H9 (cell line): ENCODE data around the gene LYPD5. TPM values are rescaled to one million over a fixed set of nuclear protein-coding genes. Genes with fewer than 3 reads are reported as not detected.

Experiments used
- DNase-seq: peaks from one replicate; pipeline ENCODE4 v3.0.0-alpha.2; 2017
- H2AFZ ChIP-seq: one replicate; pipeline ENCODE4 v1.6.1; 2013; ENCODE audit warnings: mild to moderate bottlenecking, low read length, control low read depth, moderate library complexity
- H2AK5ac ChIP-seq: 2 replicates; pipeline ENCODE4 v1.6.1; 2013; ENCODE audit warnings: low read length, control low read depth, mixed read lengths; ENCODE audit not compliant: insufficient read length
- H2BK120ac ChIP-seq: one replicate; pipeline ENCODE4 v1.6.1; 2013; ENCODE audit warnings: low read depth, mild to moderate bottlenecking, low read length, control low read depth, inconsistent platforms; ENCODE audit not compliant: poor library complexity, severe bottlenecking
- H2BK12ac ChIP-seq: 2 replicates; pipeline ENCODE4 v1.6.1; 2013; ENCODE audit warnings: low read length, control low read depth, mixed read lengths, low read depth; ENCODE audit not compliant: insufficient read length
- H2BK15ac ChIP-seq: 2 replicates; pipeline ENCODE4 v1.6.1; 2013; ENCODE audit warnings: low read depth, low read length, control low read depth
- H2BK20ac ChIP-seq: one replicate; pipeline ENCODE4 v1.6.1; 2013; ENCODE audit warnings: low read depth, mild to moderate bottlenecking, low read length, control low read depth, inconsistent platforms; ENCODE audit not compliant: poor library complexity, severe bottlenecking
- H2BK5ac ChIP-seq: 2 replicates; pipeline ENCODE4 v1.6.1; 2013; ENCODE audit warnings: low read length, control low read depth, mixed read lengths; ENCODE audit not compliant: insufficient read length
- H3K14ac ChIP-seq: 2 replicates; pipeline ENCODE4 v1.6.1; 2013; ENCODE audit warnings: low read length, control low read depth; ENCODE audit not compliant: insufficient read depth
- H3K18ac ChIP-seq: 2 replicates; pipeline ENCODE4 v1.6.1; 2013; ENCODE audit warnings: low read depth, mild to moderate bottlenecking, mixed read lengths, low read length, control low read depth; ENCODE audit not compliant: insufficient read length
- H3K23ac ChIP-seq: 2 replicates; pipeline ENCODE4 v1.6.1; 2013; ENCODE audit warnings: low read length, control low read depth, mixed read lengths, low read depth; ENCODE audit not compliant: insufficient read length
- H3K23me2 ChIP-seq: 2 replicates; pipeline ENCODE4 v1.6.1; 2013; ENCODE audit warnings: low read depth, mild to moderate bottlenecking, mixed read lengths, low read length, control low read depth; ENCODE audit not compliant: insufficient read length, poor library complexity, severe bottlenecking
- H3K27ac ChIP-seq: 2 replicates; pipeline ENCODE4 v1.5.1; 2013; ENCODE audit warnings: low read length, control low read depth, mixed read lengths, low read depth; ENCODE audit not compliant: insufficient read length
- H3K27me3 ChIP-seq: 2 replicates; pipeline ENCODE4 v1.6.1; 2013; ENCODE audit warnings: low read length, control low read depth, inconsistent platforms; ENCODE audit not compliant: insufficient read depth
- H3K4ac ChIP-seq: 2 replicates; pipeline ENCODE4 v1.6.1; 2013; ENCODE audit warnings: low read depth, mild to moderate bottlenecking, control low read depth, inconsistent platforms, low read length, moderate library complexity
- H3K4me1 ChIP-seq: 2 replicates; pipeline ENCODE4 v1.6.1; 2013; ENCODE audit warnings: low read length, control low read depth, inconsistent platforms; ENCODE audit not compliant: insufficient read depth
- H3K4me2 ChIP-seq: 2 replicates; pipeline ENCODE4 v1.6.1; 2013; ENCODE audit warnings: low read length, control low read depth, mixed read lengths; ENCODE audit not compliant: insufficient read length, insufficient read depth
- H3K56ac ChIP-seq: 2 replicates; pipeline ENCODE4 v1.6.1; 2013; ENCODE audit warnings: low read depth, mild to moderate bottlenecking, mixed read lengths, low read length, control low read depth; ENCODE audit not compliant: insufficient read length
- H3K79me1 ChIP-seq: 2 replicates; pipeline ENCODE4 v1.6.1; 2013; ENCODE audit warnings: low read depth, mild to moderate bottlenecking, moderate library complexity, low read length, control low read depth, inconsistent platforms; ENCODE audit not compliant: insufficient read depth, poor library complexity, severe bottlenecking
- H3K79me2 ChIP-seq: 2 replicates; pipeline ENCODE4 v1.6.1; 2013; ENCODE audit warnings: low read length, control low read depth, inconsistent platforms; ENCODE audit not compliant: insufficient read depth
- H3K9ac ChIP-seq: 2 replicates; pipeline ENCODE4 v1.6.1; 2013; ENCODE audit warnings: low read length, control low read depth, mixed read lengths; ENCODE audit not compliant: insufficient read length; ENCODE audit errors: extremely low read depth
- H3K9me3 ChIP-seq: one replicate; pipeline ENCODE4 v1.6.1; 2013; ENCODE audit warnings: low read depth, low read length, inconsistent platforms; ENCODE audit not compliant: control insufficient read depth
- H3T11ph ChIP-seq: one replicate; pipeline ENCODE4 v1.6.1; 2013; ENCODE audit warnings: mild to moderate bottlenecking, low read length, control low read depth, inconsistent platforms
- H4K20me1 ChIP-seq: one replicate; pipeline ENCODE4 v1.6.1; 2013; ENCODE audit not compliant: control insufficient read depth, insufficient read length, insufficient read depth
- H4K5ac ChIP-seq: 2 replicates; pipeline ENCODE4 v1.6.1; 2013; ENCODE audit warnings: low read depth, mild to moderate bottlenecking, mixed read lengths, low read length, control low read depth; ENCODE audit not compliant: insufficient read length
- H4K8ac ChIP-seq: replicated peaks from 2 replicates; pipeline ENCODE4 v1.6.1; 2013; ENCODE audit warnings: low read length, control low read depth, mixed read lengths, low read depth; ENCODE audit not compliant: insufficient read length
- H4K91ac ChIP-seq: 2 replicates; pipeline ENCODE4 v1.6.1; 2013; ENCODE audit warnings: low read depth, mild to moderate bottlenecking, moderate library complexity, mixed read lengths, low read length, control low read depth; ENCODE audit not compliant: insufficient read length
- H3K27ac Mint-ChIP-seq, 3 experiments: 2 replicates in 2 of 3; 3 replicates in 1 of 3; pipeline ENCODE4 v1.8.0; 2020 to 2021; ENCODE audit warnings: mixed read lengths in 3 of 3, mild to moderate bottlenecking in 1 of 3, moderate library complexity in 1 of 3
- H3K27me3 Mint-ChIP-seq: 2 replicates; pipeline ENCODE4 v1.8.0; 2021; ENCODE audit warnings: low read depth, mild to moderate bottlenecking, moderate library complexity, mixed read lengths
- H3K36me3 Mint-ChIP-seq, 3 experiments: 2 replicates in 2 of 3; 3 replicates in 1 of 3; pipeline ENCODE4 v1.8.0; 2020 to 2021; ENCODE audit warnings: low read depth in 3 of 3, mixed read lengths in 3 of 3; ENCODE audit not compliant: insufficient read depth in 1 of 3
- H3K4me1 Mint-ChIP-seq, 2 experiments: 2 replicates each; pipeline ENCODE4 v1.8.0; 2020; ENCODE audit warnings: mixed read lengths in 2 of 2
- H3K4me3 Mint-ChIP-seq, 2 experiments: 2 replicates in 1 of 2; 3 replicates in 1 of 2; pipeline ENCODE4 v1.8.0; 2020 to 2021; ENCODE audit warnings: mild to moderate bottlenecking in 2 of 2, mixed read lengths in 2 of 2, moderate library complexity in 1 of 2
- H3K9me3 Mint-ChIP-seq, 2 experiments: 2 replicates in 1 of 2; 3 replicates in 1 of 2; pipeline ENCODE4 v1.8.0; 2020; ENCODE audit warnings: mild to moderate bottlenecking in 2 of 2, mixed read lengths in 2 of 2, moderate library complexity in 1 of 2
- WGBS: extraction: QIAGEN DNeasy Blood & Tissue Kit; methylation state at CpG from one replicate; pipeline ENCODE4 v1.1.7; 2013; ENCODE audit warnings: missing lambda C conversion rate, low lambda C conversion rate, mixed read lengths; ENCODE audit not compliant: insufficient read length; ENCODE audit errors: extremely low coverage; 5-methylcytosine and 5-hydroxymethylcytosine counted together
- total RNA-seq: library from RNA; stranded (reverse); gene quantifications from 2 replicates; pipeline ENCODE4 v1.2.1, GENCODE V29; 2021
- TF ChIP-seq, protein P1 (sequence below): fragments of 200-600 bp; sonication (generic); conservative IDR thresholded peaks from 3 replicates; pipeline ENCODE4 v1.8.0; 2021; ENCODE audit warnings: antibody characterized with exemption, mild to moderate bottlenecking

Gene LYPD5
- total RNA-seq, 1 experiment from 2014 or later: 0.50 TPM

GRCh38 chr19:43798546-43799409, 3.5 kb downstream of the LYPD5 start:
- Mint-ChIP-seq H3K4me1 (peaks cover 0 to 8% of the 10 kb centered on the region in 2 experiments; a peak in 2 of 4 replicates), H3K27me3 (peaks cover 92% of the 10 kb centered on the region), H3K4me3 (peak overlapping the region; percentile 70 to 86), H3K36me3 (no peaks in the 10 kb centered on the region; a peak in 1 of 7 replicates), H3K9me3 (no peaks in the 10 kb centered on the region; a peak in 3 of 5 replicates), H3K27ac (no peak overlapping the region)
- H4K91ac ChIP-seq: no peak overlapping the region
- no peak overlapping the region for H3K23ac ChIP-seq
- H3K14ac ChIP-seq: peak overlapping the region; percentile 18; the same call in 1 of the 2 replicates
- no peak overlapping the region for H3K27ac ChIP-seq
- H3K56ac ChIP-seq: no peak overlapping the region
- no peaks in the 10 kb centered on the region for H3K79me1 ChIP-seq
- H3K4ac ChIP-seq: no peak overlapping the region
- H4K5ac ChIP-seq: no peak overlapping the region
- TF ChIP-seq, protein P1, sequence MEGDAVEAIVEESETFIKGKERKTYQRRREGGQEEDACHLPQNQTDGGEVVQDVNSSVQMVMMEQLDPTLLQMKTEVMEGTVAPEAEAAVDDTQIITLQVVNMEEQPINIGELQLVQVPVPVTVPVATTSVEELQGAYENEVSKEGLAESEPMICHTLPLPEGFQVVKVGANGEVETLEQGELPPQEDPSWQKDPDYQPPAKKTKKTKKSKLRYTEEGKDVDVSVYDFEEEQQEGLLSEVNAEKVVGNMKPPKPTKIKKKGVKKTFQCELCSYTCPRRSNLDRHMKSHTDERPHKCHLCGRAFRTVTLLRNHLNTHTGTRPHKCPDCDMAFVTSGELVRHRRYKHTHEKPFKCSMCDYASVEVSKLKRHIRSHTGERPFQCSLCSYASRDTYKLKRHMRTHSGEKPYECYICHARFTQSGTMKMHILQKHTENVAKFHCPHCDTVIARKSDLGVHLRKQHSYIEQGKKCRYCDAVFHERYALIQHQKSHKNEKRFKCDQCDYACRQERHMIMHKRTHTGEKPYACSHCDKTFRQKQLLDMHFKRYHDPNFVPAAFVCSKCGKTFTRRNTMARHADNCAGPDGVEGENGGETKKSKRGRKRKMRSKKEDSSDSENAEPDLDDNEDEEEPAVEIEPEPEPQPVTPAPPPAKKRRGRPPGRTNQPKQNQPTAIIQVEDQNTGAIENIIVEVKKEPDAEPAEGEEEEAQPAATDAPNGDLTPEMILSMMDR: no peak
- no peak overlapping the region for H2BK120ac ChIP-seq
- peaks cover 9% of the 10 kb centered on the region for H3K27me3 ChIP-seq
- no peaks in the 10 kb centered on the region for H3K9me3 ChIP-seq
- peak overlapping the region; percentile 47 for H3K4me2 ChIP-seq
- peaks cover 2% of the 10 kb centered on the region for H4K20me1 ChIP-seq
- no peak overlapping the region for H3K18ac ChIP-seq
- 100% methylated on average over 1 of the region's 70 CpGs for WGBS
- no peak overlapping the region for H4K8ac ChIP-seq
- no peak overlapping the region for H2BK15ac ChIP-seq
- H3K79me2 ChIP-seq: no peaks in the 10 kb centered on the region
- no peak overlapping the region for H2BK5ac ChIP-seq
- H2AFZ ChIP-seq: no peak overlapping the region
- no peak overlapping the region for H2AK5ac ChIP-seq
- DNase-seq: peak; percentile 90
- H3K23me2 ChIP-seq: peaks cover 5% of the 10 kb centered on the region
- H3K9ac ChIP-seq: peak overlapping the region; percentile 11
- no peak overlapping the region for H3T11ph ChIP-seq
- no peak overlapping the region for H2BK12ac ChIP-seq
- no peaks in the 10 kb centered on the region for H3K4me1 ChIP-seq
- H2BK20ac ChIP-seq: no peak overlapping the region
